Endothelial cell of umbilical vein (primary cell): ENCODE measurements around the gene S1PR5.

Experiments
- EZH2 ChIP-seq: IDR thresholded peaks from 2 replicates; pipeline ENCODE4 v1.6.1; 2012; ENCODE audit warnings: borderline replicate concordance, low read depth, mild to moderate bottlenecking, moderate library complexity, low read length, inconsistent platforms; ENCODE audit not compliant: severe bottlenecking
- FOS ChIP-seq: IDR thresholded peaks from 2 replicates; pipeline ENCODE4 v1.6.1; 2011; ENCODE audit warnings: mild to moderate bottlenecking, low read length, moderate library complexity, borderline replicate concordance; ENCODE audit not compliant: insufficient read depth
- POLR2A ChIP-seq: IDR thresholded peaks from 2 replicates; pipeline ENCODE4 v1.6.1; 2012; ENCODE audit warnings: low read depth, mild to moderate bottlenecking, control low read depth, low read length
- POLR2AphosphoS5 ChIP-seq: IDR thresholded peaks from 2 replicates; pipeline ENCODE4 v1.6.1; 2012; ENCODE audit warnings: low read depth, mild to moderate bottlenecking, control low read depth, low read length, moderate library complexity; ENCODE audit not compliant: insufficient read depth
- TF ChIP-seq, protein P1 (sequence below), 2 donors: IDR thresholded peaks; 1 replicate in 1 of 2; 2 replicates in 1 of 2; pipeline ENCODE4 v1.5.1; 2011; ENCODE audit warnings: low read length in 2 of 2, mild to moderate bottlenecking in 2 of 2, moderate library complexity in 2 of 2, control low read depth in 1 of 2, inconsistent platforms in 1 of 2, low read depth in 1 of 2; ENCODE audit not compliant: insufficient read depth in 1 of 2; ENCODE audit errors: extremely low read depth in 1 of 2

GRCh38 chr19:10518444-10519361 is 1.5 kb upstream of the S1PR5 start:
- TF ChIP-seq, protein P1, sequence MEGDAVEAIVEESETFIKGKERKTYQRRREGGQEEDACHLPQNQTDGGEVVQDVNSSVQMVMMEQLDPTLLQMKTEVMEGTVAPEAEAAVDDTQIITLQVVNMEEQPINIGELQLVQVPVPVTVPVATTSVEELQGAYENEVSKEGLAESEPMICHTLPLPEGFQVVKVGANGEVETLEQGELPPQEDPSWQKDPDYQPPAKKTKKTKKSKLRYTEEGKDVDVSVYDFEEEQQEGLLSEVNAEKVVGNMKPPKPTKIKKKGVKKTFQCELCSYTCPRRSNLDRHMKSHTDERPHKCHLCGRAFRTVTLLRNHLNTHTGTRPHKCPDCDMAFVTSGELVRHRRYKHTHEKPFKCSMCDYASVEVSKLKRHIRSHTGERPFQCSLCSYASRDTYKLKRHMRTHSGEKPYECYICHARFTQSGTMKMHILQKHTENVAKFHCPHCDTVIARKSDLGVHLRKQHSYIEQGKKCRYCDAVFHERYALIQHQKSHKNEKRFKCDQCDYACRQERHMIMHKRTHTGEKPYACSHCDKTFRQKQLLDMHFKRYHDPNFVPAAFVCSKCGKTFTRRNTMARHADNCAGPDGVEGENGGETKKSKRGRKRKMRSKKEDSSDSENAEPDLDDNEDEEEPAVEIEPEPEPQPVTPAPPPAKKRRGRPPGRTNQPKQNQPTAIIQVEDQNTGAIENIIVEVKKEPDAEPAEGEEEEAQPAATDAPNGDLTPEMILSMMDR (IDR thresholded peaks at IDR 0.05; ENCODE audit: extremely low read depth in 1 of 2, insufficient read depth in 1 of 2, low read depth in 1 of 2, low read length in 2 of 2) = no peak
- no peak for TF ChIP-seq POLR2A
- no peak for TF ChIP-seq POLR2AphosphoS5
- TF ChIP-seq FOS = no peak
- TF ChIP-seq EZH2 = no peak
